Adrenal gland (tissue), 5 donors: ENCODE data around the gene SPRED2.

ENCODE experiments used
- CTCF ChIP-seq, 6 experiments: fragments of 450-650 bp in 4 of 6; fragments of 200-600 bp in 2 of 6; sonication (generic) in 1 of 6; IDR thresholded peaks; 1 replicate in 5 of 6; 2 replicates in 1 of 6; pipeline versions ENCODE4 v1.5.1 to v1.8.0; 2016 to 2021; ENCODE audit warnings: antibody characterized with exemption in 6 of 6, mild to moderate bottlenecking in 2 of 6, moderate library complexity in 1 of 6
- POLR2A ChIP-seq, 2 donors: fragments of 450-650 bp; IDR thresholded peaks; one replicate each; pipeline ENCODE4 v1.6.1; 2017; ENCODE audit warnings: antibody characterized with exemption in 2 of 2, mild to moderate bottlenecking in 2 of 2, moderate library complexity in 1 of 2
- donor health status: DM: no; HTN: no; CAD: no.

- TF ChIP-seq CTCF (IDR thresholded peaks at IDR 0.05): no peak
- TF ChIP-seq POLR2A (IDR thresholded peaks at IDR 0.05): no peak
Measured at GRCh38 chr2:65438137-65438899, 5.9 kb upstream of the SPRED2 start.
